HG03060 (cell line): ENCODE measurements around the gene ABR.
"Not testable (repeated sequence)": the region's sequence is repeated elsewhere in the genome, so short reads cannot be mapped to it uniquely, and the experiment has no call there.

Experiments
- ATAC-seq: cut with Tn5 transposase; IDR thresholded peaks from one replicate; pipeline ENCODE4 v1.9.1; 2021; ENCODE audit warnings: low read depth, moderate number of reproducible peaks; ENCODE audit not compliant: unreplicated experiment

The ABR gene

GRCh38 chr17:1150863-1151600, 28.7 kb downstream of the ABR start:
- ATAC-seq = no peak

GRCh38 chr17:1149869-1150268, 29.9 kb downstream of the ABR start:
- ATAC-seq = no peak

GRCh38 chr17:1147664-1148063, 32.1 kb downstream of the ABR start:
- no peak for ATAC-seq

GRCh38 chr17:1146561-1147265, 33.1 kb downstream of the ABR start:
- ATAC-seq = no peak

GRCh38 chr17:1145311-1145986, 34.3 kb downstream of the ABR start:
- no peak for ATAC-seq

- no peak for ATAC-seq
Measured at GRCh38 chr17:1144162-1144561, 35.6 kb downstream of the ABR start.

GRCh38 chr17:1143573-1143972, 36.2 kb downstream of the ABR start:
- ATAC-seq = no peak

- no peak for ATAC-seq
Measured at GRCh38 chr17:1142561-1142971, 37.2 kb downstream of the ABR start.

GRCh38 chr17:1137465-1137894, 42.3 kb downstream of the ABR start:
- ATAC-seq = no peak

GRCh38 chr17:1136748-1137147, 43.0 kb downstream of the ABR start:
- ATAC-seq = no peak

- ATAC-seq = no peak
Measured at GRCh38 chr17:1134634-1135324, 45.0 kb downstream of the ABR start.

- ATAC-seq = no peak
Measured at GRCh38 chr17:1130191-1130590, 49.6 kb downstream of the ABR start.

- ATAC-seq = not testable (repeated sequence)
Measured at GRCh38 chr17:1128463-1128862, 51.3 kb downstream of the ABR start.

GRCh38 chr17:1126801-1127550, 52.8 kb downstream of the ABR start:
- no peak for ATAC-seq

GRCh38 chr17:1126250-1126797, 53.5 kb downstream of the ABR start:
- no peak for ATAC-seq

- no peak for ATAC-seq
Measured at GRCh38 chr17:1125788-1126145, 54.0 kb downstream of the ABR start.

- no peak for ATAC-seq
Measured at GRCh38 chr17:1124896-1125787, 54.6 kb downstream of the ABR start.

GRCh38 chr17:1123921-1124715, 55.7 kb downstream of the ABR start:
- no peak for ATAC-seq
